ENCODE measurements around the gene GCNT2.

DNA sequence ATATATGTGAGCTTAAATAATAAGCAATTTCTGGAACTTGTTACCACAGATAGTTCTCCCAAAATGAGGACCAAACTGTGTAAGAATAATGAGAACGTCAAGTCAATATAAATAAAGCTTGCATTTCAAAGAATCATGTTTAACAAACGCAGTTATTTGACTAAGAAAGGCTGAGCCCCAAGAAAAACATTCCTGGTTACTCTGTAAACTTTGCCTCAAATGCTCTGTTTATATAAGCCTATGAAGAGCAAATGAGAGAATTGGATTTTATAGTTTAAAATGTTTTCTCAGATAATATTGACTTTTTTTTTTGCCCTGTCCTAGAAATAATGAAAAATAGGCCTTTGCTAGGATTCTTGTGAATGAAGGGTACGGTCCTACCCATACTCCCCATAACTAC, 91.9 kb downstream of the GCNT2 start:
- TF ChIP-seq CTCF (IDR thresholded peaks at IDR 0.05; ENCODE audit: low read length): no peak
- TF ChIP-seq EZH2 (IDR thresholded peaks at IDR 0.05; ENCODE audit: borderline replicate concordance, low read length): no peak
